Activated CD4-positive, alpha-beta T cell treated with anti-CD3 and anti-CD28 coated beads, Interleukin-2, amount 10 ng/mL, durations not matched to agents 24 days and 14 days (primary cell): ENCODE results near the gene EVI5L. TPM values are rescaled to one million over a fixed set of nuclear protein-coding genes. Genes with fewer than 3 reads are reported as not detected.
A peak's percentile ranks its signal among the peaks of the same experiment; 100 is the strongest.

Experiments used
- DNase-seq: peaks from one replicate; pipeline ENCODE4 v3.0.0; 2022
- H3K27ac Mint-ChIP-seq: one replicate; pipeline ENCODE4 v1.8.0; 2022; ENCODE audit warnings: mild to moderate bottlenecking, mixed read lengths
- H3K27me3 Mint-ChIP-seq: one replicate; pipeline ENCODE4 v1.8.0; 2022; ENCODE audit warnings: mixed read lengths
- H3K36me3 Mint-ChIP-seq: one replicate; pipeline ENCODE4 v1.8.0; 2022; ENCODE audit warnings: low read depth, mild to moderate bottlenecking, mixed read lengths
- H3K4me1 Mint-ChIP-seq: one replicate; pipeline ENCODE4 v1.8.0; 2021; ENCODE audit warnings: mixed read lengths
- H3K4me3 Mint-ChIP-seq: one replicate; pipeline ENCODE4 v1.8.0; 2022; ENCODE audit warnings: mild to moderate bottlenecking, moderate library complexity, mixed read lengths
- H3K9me3 Mint-ChIP-seq: one replicate; pipeline ENCODE4 v1.8.0; 2021; ENCODE audit warnings: mixed read lengths
- intact Hi-C: fragments of 100-400 bp; cut with micrococcal nuclease; formaldehyde crosslinking; loops from one replicate; pipeline ENCODE4 v1.15.1; 2023
- total RNA-seq: library from RNA; stranded (reverse); gene quantifications from 2 replicates; pipeline ENCODE4 v1.2.3, GENCODE V29; 2022

The EVI5L gene
- total RNA-seq, 1 donor from 2014 or later: 4.3 TPM

- peaks cover 41% of the 10 kb centered on the region for H3K27me3 Mint-ChIP-seq
- intact Hi-C loops: no loop called here
- H3K9me3 Mint-ChIP-seq: peaks cover 9% of the 10 kb centered on the region
- H3K27ac Mint-ChIP-seq: no peak overlapping the region
- H3K4me3 Mint-ChIP-seq: peak overlapping the region; percentile 53
- no peak for DNase-seq
- H3K4me1 Mint-ChIP-seq: peaks cover 26% of the 10 kb centered on the region
- no peaks in the 10 kb centered on the region for H3K36me3 Mint-ChIP-seq
Measured at GRCh38 chr19:7872306-7873204, 42.5 kb downstream of the EVI5L start.

- Mint-ChIP-seq H3K4me3 (peak overlapping the region; percentile 66), H3K4me1 (peaks cover 23% of the 10 kb centered on the region), H3K36me3 (no peaks in the 10 kb centered on the region), H3K27me3 (peaks cover 40% of the 10 kb centered on the region), H3K9me3 (peaks cover 9% of the 10 kb centered on the region), H3K27ac (no peak overlapping the region)
- intact Hi-C loops: no loop called here
- no peak for DNase-seq
Measured at GRCh38 chr19:7873304-7874075, 43.5 kb downstream of the EVI5L start.

GRCh38 chr19:7874076-7874896 lies 44.3 kb downstream of the EVI5L start, which contains the start of gene PRR36:
PRR36 (minus strand) TSS chr19:7874390; CDS start chr19:7873689, 701 bp downstream.
- DNase-seq: no peak
- Mint-ChIP-seq H3K36me3 (no peaks in the 10 kb centered on the region), H3K4me1 (peaks cover 19% of the 10 kb centered on the region), H3K4me3 (peak within 1 kb of the TSS; percentile 66), H3K9me3 (peaks cover 9% of the 10 kb centered on the region), H3K27me3 (peaks cover 40% of the 10 kb centered on the region), H3K27ac (no peak within 1 kb of the TSS)
- intact Hi-C loops: no loop called here

- DNase-seq: no peak
- intact Hi-C loops: no loop called here
- H3K4me3 Mint-ChIP-seq: no peak overlapping the region
- H3K4me1 Mint-ChIP-seq: peaks cover 19% of the 10 kb centered on the region
- H3K36me3 Mint-ChIP-seq: no peaks in the 10 kb centered on the region
- H3K27ac Mint-ChIP-seq: no peak overlapping the region
- peaks cover 9% of the 10 kb centered on the region for H3K9me3 Mint-ChIP-seq
- H3K27me3 Mint-ChIP-seq: peaks cover 40% of the 10 kb centered on the region
Measured at GRCh38 chr19:7874897-7875273, 44.9 kb downstream of the EVI5L start.

GRCh38 chr19:7877249-7877836 lies 47.3 kb downstream of the EVI5L start:
- Mint-ChIP-seq H3K27ac (no peak overlapping the region), H3K4me1 (peaks cover 7% of the 10 kb centered on the region), H3K36me3 (no peaks in the 10 kb centered on the region), H3K27me3 (peaks cover 27% of the 10 kb centered on the region), H3K9me3 (no peaks in the 10 kb centered on the region), H3K4me3 (no peak overlapping the region)
- intact Hi-C loops: no loop called here
- no peak for DNase-seq

GRCh38 chr19:7879111-7879807 lies 49.2 kb downstream of the EVI5L start:
- Mint-ChIP-seq H3K4me3 (no peak overlapping the region), H3K9me3 (no peaks in the 10 kb centered on the region)
- peak; percentile 61 for DNase-seq

GRCh38 chr19:7879836-7880235 lies 49.8 kb downstream of the EVI5L start:
- H3K27me3 Mint-ChIP-seq: peaks cover 16% of the 10 kb centered on the region
- intact Hi-C loops: no loop called here
- peak; percentile 61 for DNase-seq
- H3K4me3 Mint-ChIP-seq: no peak overlapping the region
- H3K4me1 Mint-ChIP-seq: peaks cover 3% of the 10 kb centered on the region
- H3K27ac Mint-ChIP-seq: no peak overlapping the region
- H3K9me3 Mint-ChIP-seq: no peaks in the 10 kb centered on the region
- H3K36me3 Mint-ChIP-seq: no peaks in the 10 kb centered on the region

More at GRCh38 chr19:7879111-7879807, 49.2 kb downstream of the EVI5L start:
- Mint-ChIP-seq H3K27me3 (peaks cover 20% of the 10 kb centered on the region), H3K4me1 (peaks cover 6% of the 10 kb centered on the region), H3K27ac (no peak overlapping the region), H3K36me3 (no peaks in the 10 kb centered on the region)
- intact Hi-C loops: no loop called here

GRCh38 chr19:7881910-7882309 lies 51.9 kb downstream of the EVI5L start:
- Mint-ChIP-seq H3K9me3 (no peaks in the 10 kb centered on the region), H3K4me1 (peaks cover 3% of the 10 kb centered on the region), H3K4me3 (no peak overlapping the region), H3K36me3 (no peaks in the 10 kb centered on the region), H3K27me3 (no peaks in the 10 kb centered on the region), H3K27ac (no peak overlapping the region)
- DNase-seq: no peak
- intact Hi-C loops: no loop called here

- Mint-ChIP-seq H3K4me3 (no peak overlapping the region), H3K36me3 (no peaks in the 10 kb centered on the region), H3K9me3 (no peaks in the 10 kb centered on the region), H3K27me3 (peaks cover 2% of the 10 kb centered on the region), H3K4me1 (peaks cover 3% of the 10 kb centered on the region), H3K27ac (no peak overlapping the region)
- intact Hi-C loops: no loop called here
- DNase-seq: no peak
Measured at GRCh38 chr19:7883105-7883504, 53.1 kb downstream of the EVI5L start.

- no peak overlapping the region for H3K27ac Mint-ChIP-seq
- intact Hi-C loops: no loop called here
Measured at GRCh38 chr19:7883796-7884570, 54.0 kb downstream of the EVI5L start.

GRCh38 chr19:7885818-7886217 lies 55.8 kb downstream of the EVI5L start:
- Mint-ChIP-seq H3K9me3 (no peaks in the 10 kb centered on the region), H3K27ac (no peak overlapping the region), H3K4me1 (peaks cover 3% of the 10 kb centered on the region), H3K27me3 (peaks cover 8% of the 10 kb centered on the region), H3K36me3 (no peaks in the 10 kb centered on the region), H3K4me3 (no peak overlapping the region)
- intact Hi-C loops: no loop called here
- no peak for DNase-seq

More at GRCh38 chr19:7883796-7884570, 54.0 kb downstream of the EVI5L start:
- Mint-ChIP-seq H3K4me1 (peaks cover 3% of the 10 kb centered on the region), H3K27me3 (peaks cover 5% of the 10 kb centered on the region), H3K9me3 (no peaks in the 10 kb centered on the region), H3K4me3 (no peak overlapping the region), H3K36me3 (no peaks in the 10 kb centered on the region)
- no peak for DNase-seq

- intact Hi-C loops: no loop called here
- Mint-ChIP-seq H3K9me3 (no peaks in the 10 kb centered on the region), H3K4me1 (peaks cover 3% of the 10 kb centered on the region), H3K4me3 (no peak overlapping the region), H3K27ac (no peak overlapping the region), H3K27me3 (peaks cover 8% of the 10 kb centered on the region), H3K36me3 (no peaks in the 10 kb centered on the region)
- DNase-seq: no peak
Measured at GRCh38 chr19:7887408-7888144, 57.6 kb downstream of the EVI5L start.
